Activated CD8-positive, alpha-beta memory T cell treated with anti-CD3 and anti-CD28 coated beads for 48 hours (primary cell): ENCODE measurements around the gene CHML.

Experiments used
- DNase-seq, 3 experiments: peaks; one replicate each; pipeline ENCODE4 v3.0.0-alpha.2; 2020; ENCODE audit warnings: low read depth in 2 of 3, low spot score in 2 of 3

The CHML gene

DNA sequence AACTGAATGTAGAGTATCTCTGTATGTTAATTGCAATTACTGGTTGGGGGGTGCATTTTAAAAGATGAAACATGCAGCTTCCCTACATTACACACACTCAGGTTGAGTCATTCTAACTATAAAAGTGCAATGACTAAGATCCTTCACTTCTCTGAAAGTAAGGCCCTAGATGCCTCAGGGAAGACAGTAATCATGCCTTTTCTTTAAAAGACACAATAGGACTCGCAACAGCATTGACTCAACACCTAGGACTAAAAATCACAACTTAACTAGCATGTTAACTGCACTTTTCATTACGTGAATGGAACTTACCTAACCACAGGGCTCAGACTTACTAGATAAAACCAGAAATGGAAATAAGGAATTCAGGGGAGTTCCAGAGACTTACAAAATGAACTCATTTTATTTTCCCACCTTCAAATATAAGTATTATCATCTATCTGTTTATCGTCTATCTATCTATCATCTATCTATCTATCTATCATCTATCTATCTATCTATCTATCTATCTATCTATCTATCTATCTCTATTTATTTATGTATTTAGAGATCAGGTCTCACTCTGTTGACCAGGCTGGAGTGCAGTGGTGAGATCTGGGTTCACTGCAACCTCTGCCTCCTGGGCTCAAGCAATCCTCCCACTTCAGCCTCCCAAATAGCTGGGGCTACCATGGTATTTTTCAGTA, 47.8 kb downstream of the CHML start:
- no peak for DNase-seq

DNA sequence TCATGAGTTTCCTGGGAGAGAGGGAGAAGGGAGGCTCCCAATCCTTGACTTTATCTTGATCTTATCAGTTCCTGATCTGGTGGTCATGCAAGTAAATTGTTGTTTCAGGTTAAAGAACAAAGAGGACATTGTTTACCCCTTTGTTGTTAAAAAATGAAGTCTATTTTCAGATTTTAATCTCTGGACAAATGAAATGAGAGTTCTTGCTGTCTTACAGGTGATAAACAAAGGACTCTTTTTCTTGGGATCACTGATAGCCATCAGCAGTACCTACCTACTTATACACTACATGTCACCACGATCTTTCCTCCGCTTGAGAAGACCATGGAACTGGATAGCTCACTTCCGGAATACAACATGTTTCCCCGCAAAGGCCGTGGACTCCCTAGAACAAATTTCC, 48.4 kb downstream of the CHML start:
- no peak for DNase-seq

GRCh38 chr1:241591317-241591716, 48.9 kb downstream of the CHML start:
- DNase-seq: no peak

DNA sequence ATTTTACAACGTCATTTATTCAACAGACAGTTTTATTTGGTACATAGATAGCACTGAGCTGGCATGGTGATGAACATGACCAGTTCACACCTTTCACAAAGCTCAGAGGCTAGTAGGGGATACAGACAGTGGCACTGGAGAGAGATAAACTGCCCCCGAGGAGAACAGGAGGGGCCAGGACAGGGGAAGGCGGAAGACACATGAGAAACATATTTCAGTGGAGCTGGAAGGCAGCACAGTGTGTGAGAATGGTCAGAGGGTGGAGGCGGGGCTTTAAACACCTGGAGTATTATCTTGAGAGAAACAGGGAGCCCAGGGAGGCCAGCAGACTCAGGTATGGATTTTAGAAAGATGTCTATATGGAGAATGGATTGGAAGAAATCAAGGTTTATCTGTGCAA, 49.5 kb downstream of the CHML start:
- no peak for DNase-seq
